Breast epithelium (tissue), 3 donors: ENCODE results near the gene CD93.

Source experiments
- CTCF ChIP-seq, 3 donors: fragments of 450-650 bp; IDR thresholded peaks; one replicate each; pipeline ENCODE4 v1.5.1; 2016 to 2017; ENCODE audit warnings: antibody characterized with exemption in 3 of 3, mild to moderate bottlenecking in 3 of 3, moderate library complexity in 3 of 3
- POLR2AphosphoS5 ChIP-seq, 3 donors: sonication (generic); formaldehyde crosslinking; IDR thresholded peaks; one replicate each; pipeline ENCODE4 v1.6.1; 2017; ENCODE audit warnings: antibody characterized with exemption in 3 of 3

- no peak for TF ChIP-seq CTCF (IDR thresholded peaks at IDR 0.05)
- no peak for TF ChIP-seq POLR2AphosphoS5 (IDR thresholded peaks at IDR 0.05)
Measured at GRCh38 chr20:23118144-23118543, 32.0 kb upstream of the CD93 start.
